GM19395 (cell line): Measurements from ENCODE around the gene BRI3BP.

Experiments
- ATAC-seq: cut with Tn5 transposase; IDR thresholded peaks from one replicate; pipeline ENCODE4 v1.9.1; 2021; ENCODE audit warnings: mild to moderate bottlenecking, moderate library complexity; ENCODE audit not compliant: unreplicated experiment

BRI3BP gene

GRCh38 chr12:124993626-124994436 lies at the start of gene BRI3BP:
TSS of gene BRI3BP (plus strand) at chr12:124993645. CDS start at chr12:124993791, 146 bp downstream.
- peak; percentile 41 for ATAC-seq

GRCh38 chr12:124946447-124946793 lies 47.0 kb upstream of the BRI3BP start:
- no peak for ATAC-seq

GRCh38 chr12:124947013-124947412 lies 46.4 kb upstream of the BRI3BP start:
- no peak for ATAC-seq

DNA sequence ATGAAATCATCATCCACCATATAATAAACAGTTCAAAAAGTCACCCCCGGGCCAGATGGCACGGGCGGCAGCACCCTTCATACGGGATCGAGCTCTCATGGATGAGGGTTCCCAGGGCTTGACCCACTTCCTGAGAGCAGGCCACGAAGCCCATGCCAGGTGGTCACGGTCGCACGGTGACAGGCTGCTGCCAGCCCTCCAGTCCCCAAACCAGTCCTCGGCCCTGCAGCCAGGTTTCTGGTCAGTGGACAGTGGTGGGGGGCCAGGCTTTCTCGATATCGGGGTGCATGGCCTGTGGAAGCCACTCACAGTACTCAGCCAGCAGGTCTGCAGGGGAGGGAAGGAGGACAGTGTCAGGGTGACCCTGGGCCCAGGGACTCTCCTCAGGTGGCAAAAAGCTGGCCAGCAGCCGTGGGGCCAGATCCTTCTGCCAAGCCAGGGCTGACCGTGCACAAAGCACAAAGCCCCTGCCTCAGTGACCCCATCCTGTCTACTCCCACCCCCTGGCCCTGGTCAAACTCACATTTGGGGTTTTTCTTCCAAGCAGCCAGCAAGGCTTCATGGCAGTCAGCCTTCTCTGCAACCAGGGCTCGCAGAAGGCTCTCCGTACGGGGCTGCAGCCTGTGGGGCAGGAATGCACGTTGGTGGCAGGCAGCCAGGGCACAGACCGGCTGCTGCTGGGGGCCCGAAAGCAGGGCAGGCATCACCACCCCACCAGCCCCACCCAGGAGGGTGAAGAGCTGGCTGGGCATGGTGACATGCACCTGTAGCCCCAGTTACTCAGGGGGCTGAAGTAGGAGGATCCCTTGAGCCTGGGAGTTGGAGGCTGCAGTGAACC lies 45.7 kb upstream of the BRI3BP start:
- ATAC-seq, result no peak

DNA sequence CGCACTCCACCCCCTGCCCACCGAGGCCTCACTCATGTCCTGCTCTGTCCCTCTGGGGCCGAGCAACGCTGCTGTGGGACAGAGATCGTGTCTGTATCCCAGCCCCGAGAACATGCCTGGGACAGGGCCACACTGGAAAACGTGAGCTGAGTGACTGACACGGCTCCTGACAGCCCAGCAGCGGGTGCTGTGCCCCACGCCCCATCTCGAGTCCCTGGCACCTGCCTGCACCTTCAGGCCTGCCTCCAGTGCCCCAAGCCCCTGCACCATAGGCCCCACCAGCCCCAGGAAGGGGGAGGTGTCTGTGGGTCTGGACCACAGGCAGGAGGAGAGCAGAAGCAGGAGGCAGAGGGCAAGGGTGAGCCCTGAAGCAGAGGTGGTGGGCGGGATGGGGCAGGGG lies 44.4 kb upstream of the BRI3BP start:
- ATAC-seq, result no peak

DNA sequence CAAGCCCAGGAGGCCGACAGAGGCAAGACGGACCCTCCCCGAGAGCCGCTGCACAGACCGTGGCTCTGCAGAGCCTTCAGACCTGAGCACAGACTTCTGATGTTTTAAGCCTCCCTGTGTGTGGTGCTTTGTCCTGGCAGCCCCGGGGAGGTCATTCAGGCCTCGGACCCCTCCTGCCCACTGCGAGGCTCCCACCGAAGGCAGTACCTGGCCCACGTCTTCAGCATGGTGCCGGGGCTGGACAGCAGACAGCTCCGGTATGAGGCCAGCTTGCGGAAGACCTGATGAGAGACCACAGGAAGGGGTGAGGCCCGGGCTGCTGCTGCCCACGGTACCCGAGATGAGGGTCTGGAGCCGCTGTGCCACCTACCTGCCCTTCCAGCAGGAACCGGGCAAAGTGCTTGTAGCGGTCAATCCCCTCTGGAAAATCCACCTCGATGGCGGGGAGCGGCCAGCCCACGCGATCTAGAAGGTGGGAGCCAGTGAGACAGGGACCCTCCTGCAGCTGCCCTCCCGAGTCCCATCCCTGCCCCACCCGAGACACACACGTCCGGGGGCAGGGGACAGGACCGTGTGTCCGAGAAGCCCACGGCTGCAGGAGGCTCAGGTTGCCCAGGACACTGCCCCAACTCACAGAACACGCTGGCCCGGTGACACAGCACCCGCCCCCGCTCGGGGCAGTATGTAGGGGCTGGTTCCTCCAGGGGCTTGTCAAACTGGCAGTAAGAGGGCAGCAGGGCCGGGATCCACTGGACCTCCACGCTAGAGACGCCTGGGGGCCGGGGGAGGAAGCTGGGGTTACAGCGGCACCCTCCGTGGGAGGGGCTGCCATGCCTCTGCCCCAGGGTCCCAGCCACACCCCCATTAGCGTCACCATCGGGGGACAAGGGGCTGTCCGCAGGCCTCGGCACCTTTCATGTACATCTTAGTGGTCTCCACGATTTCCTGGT lies 43.4 kb upstream of the BRI3BP start:
- no peak for ATAC-seq

DNA sequence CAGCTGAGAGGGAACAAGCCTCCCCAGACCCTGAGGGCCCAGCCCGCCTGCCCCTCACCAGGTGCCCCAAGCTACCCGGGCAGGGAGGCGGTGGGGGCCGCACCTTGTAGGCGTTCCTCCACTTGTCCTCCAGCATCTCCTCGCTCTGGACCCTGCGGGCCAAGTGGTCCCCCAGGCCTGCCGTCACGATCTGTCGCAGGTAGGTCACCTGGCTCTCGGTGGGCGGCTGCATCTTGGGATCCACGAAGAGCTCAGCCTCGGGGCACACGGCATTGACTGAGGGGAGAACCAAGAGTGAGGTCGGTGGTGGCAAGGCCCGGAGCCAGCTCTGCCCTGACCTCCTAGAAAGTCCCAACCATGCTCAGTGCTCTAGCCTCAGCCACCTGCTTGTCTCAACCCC lies 41.1 kb upstream of the BRI3BP start:
- ATAC-seq, result no peak

GRCh38 chr12:124952801-124953200 lies 40.6 kb upstream of the BRI3BP start:
- no peak for ATAC-seq

- no peak for ATAC-seq
Observed at GRCh38 chr12:124953689-124954405, 39.6 kb upstream of the BRI3BP start.

- no peak for ATAC-seq
Observed at GRCh38 chr12:124954771-124955170, 38.7 kb upstream of the BRI3BP start.

DNA sequence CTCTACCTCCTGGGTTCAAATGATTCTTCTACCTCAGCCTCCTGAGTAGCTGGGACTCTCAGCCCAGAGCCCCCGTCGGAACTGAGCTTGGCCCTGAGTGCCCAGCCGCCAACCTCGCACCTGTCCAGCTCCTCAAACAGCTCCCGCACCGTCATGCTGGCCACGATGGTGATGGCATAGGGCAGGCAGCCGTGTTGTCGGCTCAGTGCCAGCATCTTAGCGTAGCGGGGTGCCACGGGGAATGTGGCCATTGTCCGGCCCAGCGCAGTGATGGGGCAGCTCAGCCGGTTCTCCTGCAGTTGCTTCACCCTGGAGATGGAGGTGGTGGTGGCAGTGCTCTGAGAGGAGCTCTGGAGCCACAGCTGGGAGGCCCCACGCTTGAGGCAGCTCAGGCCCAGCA lies 36.9 kb upstream of the BRI3BP start:
- ATAC-seq, result no peak

- ATAC-seq, result no peak
Observed at GRCh38 chr12:124961055-124961454, 32.4 kb upstream of the BRI3BP start.

DNA sequence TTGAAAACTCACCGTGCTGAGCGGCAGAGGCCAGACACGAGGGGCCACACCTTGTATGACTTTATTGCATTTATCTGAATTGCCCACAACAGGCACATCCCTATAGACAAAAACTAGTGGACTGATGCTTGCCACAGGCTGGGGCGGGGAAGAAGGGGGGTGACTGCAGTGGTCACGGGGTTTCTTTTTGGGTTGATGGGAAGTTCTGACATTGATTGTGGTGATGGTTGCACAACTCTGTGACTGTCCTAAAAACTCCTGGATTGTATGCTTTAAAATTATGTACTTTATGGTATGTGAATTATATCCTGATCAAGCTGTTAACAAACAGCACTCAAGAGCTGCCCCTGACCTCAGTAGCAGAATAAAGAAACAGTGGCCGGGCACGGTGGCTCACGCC lies 30.2 kb upstream of the BRI3BP start:
- no peak for ATAC-seq

DNA sequence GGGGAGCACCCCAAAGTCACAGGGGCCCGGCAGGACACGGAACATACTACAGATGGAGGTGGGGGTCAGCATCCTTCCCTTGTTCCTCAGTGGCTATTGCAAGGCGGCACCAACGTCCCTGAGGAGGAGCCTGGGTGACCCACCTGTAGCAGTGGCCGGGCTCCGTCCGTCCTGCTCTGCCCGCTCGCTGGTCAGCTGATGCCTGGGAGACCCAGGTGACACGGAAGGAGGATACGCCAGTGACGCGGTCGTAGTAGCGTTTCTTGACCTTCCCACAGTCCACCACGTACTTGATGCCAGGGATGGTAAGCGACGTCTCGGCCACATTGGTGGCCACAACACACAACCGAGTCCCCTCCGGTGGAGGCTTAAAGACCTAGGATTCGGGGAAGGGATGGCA lies 29.2 kb upstream of the BRI3BP start:
- no peak for ATAC-seq

GRCh38 chr12:124964836-124965462 lies 28.5 kb upstream of the BRI3BP start:
- ATAC-seq, result no peak

DNA sequence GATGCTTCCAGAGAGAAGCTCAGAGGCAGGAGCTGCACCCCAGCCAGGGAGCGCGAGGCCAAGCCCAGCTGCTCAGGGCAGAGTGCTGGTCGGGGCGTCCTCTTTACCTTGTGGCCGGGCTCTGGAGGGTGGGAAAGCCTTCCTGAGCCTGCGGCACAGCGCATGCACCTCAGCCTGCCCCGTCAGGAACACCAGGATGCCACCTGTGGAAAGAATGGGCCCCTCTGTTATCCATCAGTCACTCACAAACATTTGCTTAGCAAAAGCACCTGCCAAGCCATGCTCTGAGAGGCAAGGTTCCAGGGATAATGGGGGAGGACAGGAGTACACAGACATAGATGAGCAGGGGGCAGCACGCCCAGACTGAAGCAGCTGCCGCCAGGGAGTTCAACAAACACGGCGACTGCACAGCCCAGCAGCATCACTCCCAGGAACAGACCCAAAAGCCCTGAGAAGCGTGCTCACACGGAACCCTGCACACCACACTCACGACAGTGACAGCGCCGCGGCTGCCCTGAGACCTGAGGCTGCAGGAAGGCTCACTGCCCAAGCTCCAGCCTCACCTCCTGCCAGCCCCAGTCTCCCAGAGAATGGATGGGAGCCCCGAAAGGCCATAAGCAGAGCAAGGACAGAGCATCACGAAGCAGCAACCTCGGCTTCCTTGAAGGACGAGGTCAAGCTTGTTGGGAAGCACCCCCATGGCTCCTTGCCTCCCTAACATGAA lies 26.3 kb upstream of the BRI3BP start:
- ATAC-seq, result no peak

GRCh38 chr12:124968656-124969055 lies 24.8 kb upstream of the BRI3BP start:
- no peak for ATAC-seq

- no peak for ATAC-seq
Observed at GRCh38 chr12:124970647-124971402, 22.6 kb upstream of the BRI3BP start.

GRCh38 chr12:124971603-124972002 lies 21.8 kb upstream of the BRI3BP start:
- no peak for ATAC-seq
